ENCODE measurements around the gene XRCC3.
"Not testable (repeated sequence)": the region's sequence is repeated elsewhere in the genome, so short reads cannot be mapped to it uniquely, and the experiment has no call there.

XRCC3 gene

GRCh38 chr14:103654619-103655018 lies 60.6 kb downstream of the XRCC3 start:
- no peak for TF ChIP-seq CTCF (IDR thresholded peaks at IDR 0.05; ENCODE audit: control insufficient read depth, extremely low read depth, insufficient read depth)
- H3K4me3 ChIP-seq (ENCODE audit: low read depth, low read length): no peak overlapping the region
- no peak for DNase-seq (ENCODE audit: low read depth)

- no peak overlapping the region for H3K4me3 ChIP-seq (ENCODE audit: low read depth, low read length)
- DNase-seq (ENCODE audit: low read depth): no peak
- TF ChIP-seq CTCF (IDR thresholded peaks at IDR 0.05; ENCODE audit: control insufficient read depth, extremely low read depth, insufficient read depth): no peak
Measured at GRCh38 chr14:103653805-103654204, 61.4 kb downstream of the XRCC3 start.

GRCh38 chr14:103653336-103653735 lies 61.9 kb downstream of the XRCC3 start:
- not testable (repeated sequence) for H3K4me3 ChIP-seq (ENCODE audit: low read depth, low read length); DNase-seq (ENCODE audit: low read depth)

- TF ChIP-seq CTCF (IDR thresholded peaks at IDR 0.05; ENCODE audit: control insufficient read depth, extremely low read depth, insufficient read depth): no peak
- no peak for DNase-seq (ENCODE audit: low read depth)
- no peak overlapping the region for H3K4me3 ChIP-seq (ENCODE audit: low read depth, low read length)
Measured at GRCh38 chr14:103652806-103653205, 62.4 kb downstream of the XRCC3 start.

- no peak for DNase-seq (ENCODE audit: low read depth)
- no peak for TF ChIP-seq CTCF (IDR thresholded peaks at IDR 0.05; ENCODE audit: control insufficient read depth, extremely low read depth, insufficient read depth)
- no peak overlapping the region for H3K4me3 ChIP-seq (ENCODE audit: low read depth, low read length)
Measured at GRCh38 chr14:103651585-103651984, 63.7 kb downstream of the XRCC3 start.

GRCh38 chr14:103650213-103650612 lies 65.0 kb downstream of the XRCC3 start:
- TF ChIP-seq CTCF (IDR thresholded peaks at IDR 0.05; ENCODE audit: control insufficient read depth, extremely low read depth, insufficient read depth): no peak
- peak; percentile 11 for DNase-seq (ENCODE audit: low read depth)
- H3K4me3 ChIP-seq (ENCODE audit: low read depth, low read length): no peak overlapping the region

GRCh38 chr14:103649001-103649400 lies 66.2 kb downstream of the XRCC3 start:
- H3K4me3 ChIP-seq (ENCODE audit: low read depth, low read length): no peak overlapping the region
- TF ChIP-seq CTCF (IDR thresholded peaks at IDR 0.05; ENCODE audit: control insufficient read depth, extremely low read depth, insufficient read depth): no peak
- DNase-seq (ENCODE audit: low read depth): no peak

Data from LNCaP clone FGC (cell line).